Measurements from ENCODE around the gene IL17RC.

The IL17RC gene

GRCh38 chr3:9914011-9914410 lies 2.9 kb upstream of the IL17RC start:
- no peak overlapping the region for H3K4me3 ChIP-seq (ENCODE audit: low read depth, low read length)
- no peak for TF ChIP-seq CTCF (IDR thresholded peaks at IDR 0.05; ENCODE audit: low read depth, low read length)

- TF ChIP-seq CTCF (IDR thresholded peaks at IDR 0.05; ENCODE audit: low read depth, low read length) = no peak
- no peak overlapping the region; the same call in 1 of the 2 replicates for H3K4me3 ChIP-seq (ENCODE audit: low read depth, low read length)
Measured at GRCh38 chr3:9914559-9915253, 2.2 kb upstream of the IL17RC start.

- peak overlapping the region; percentile 50 for H3K4me3 ChIP-seq (ENCODE audit: low read depth, low read length)
- TF ChIP-seq CTCF (IDR thresholded peaks at IDR 0.05; ENCODE audit: low read depth, low read length) = no peak; the same call in 1 of the 2 replicates
Measured at GRCh38 chr3:9915254-9916141, 1.4 kb upstream of the IL17RC start.

- H3K4me3 ChIP-seq (ENCODE audit: low read depth, low read length) = peak overlapping the region; percentile 70
- no peak for TF ChIP-seq CTCF (IDR thresholded peaks at IDR 0.05; ENCODE audit: low read depth, low read length)
Measured at GRCh38 chr3:9916346-9916733, 558 bp upstream of the IL17RC start.

GRCh38 chr3:9917820-9918219 lies 922 bp downstream of the IL17RC start:
- H3K4me3 ChIP-seq (ENCODE audit: low read depth, low read length) = peak overlapping the region; percentile 70
- no peak for TF ChIP-seq CTCF (IDR thresholded peaks at IDR 0.05; ENCODE audit: low read depth, low read length)

GRCh38 chr3:9918261-9919038 lies 1.6 kb downstream of the IL17RC start:
- no peak overlapping the region for H3K4me3 ChIP-seq (ENCODE audit: low read depth, low read length)
- no peak for TF ChIP-seq CTCF (IDR thresholded peaks at IDR 0.05; ENCODE audit: low read depth, low read length)

Measured in WI38 (cell line).